ENCODE data around the gene EPDR1. TPM values are rescaled to one million over a fixed set of nuclear protein-coding genes. Genes with fewer than 3 reads are reported as not detected.

The EPDR1 gene
- total and polyA plus RNA-seq, 2 of the 4 experiments (the other 2 are of a cell fraction) = under 0.01 to 0.09 TPM

DNA sequence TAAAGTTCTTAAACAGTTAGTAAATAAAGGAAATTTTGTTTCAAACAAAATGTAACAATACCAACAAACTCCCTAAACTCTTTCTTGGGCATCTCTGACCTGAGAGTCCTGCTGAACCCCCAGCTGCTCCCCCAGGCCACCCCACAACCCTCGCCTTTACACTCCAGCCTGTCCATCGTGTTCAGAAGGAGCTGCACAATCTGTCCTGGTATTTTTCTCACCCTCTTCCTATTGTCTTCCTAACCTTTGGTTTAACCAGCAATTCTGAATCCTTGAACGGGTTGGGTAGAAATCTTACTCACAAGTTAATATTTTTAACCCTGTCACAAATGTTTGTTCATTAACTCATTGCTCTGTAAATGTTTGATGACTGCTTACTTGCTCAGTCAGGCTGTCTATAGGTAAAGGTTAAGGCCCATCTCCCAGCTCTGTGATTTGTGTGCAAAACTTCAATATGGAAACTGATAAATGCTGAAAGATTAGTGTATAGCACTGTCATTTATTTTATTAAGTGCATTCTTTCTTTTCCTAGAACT lies 20.7 kb upstream of the EPDR1 start:
- no TSS peak for BruUV-seq (replicated peaks)

More for the DNA sequence above, 20.7 kb upstream of the EPDR1 start:
- ChIA-PET CTCF (no interaction called here), POLR2A (ENCODE audit: unreplicated experiment) (no interaction called here)
- no peak overlapping the region for H2BK20ac ChIP-seq (ENCODE audit: low read depth, low read length)
- dilution Hi-C loops (cut with HindIII; ENCODE audit: low sequenced_read_pairs, unreplicated experiment) = no loop called here
- no peaks in the 10 kb centered on the region; the same call in 1 of the 2 replicates for H3K4me1 ChIP-seq (ENCODE audit: control insufficient read depth, insufficient read depth, low read length)
- H3K27ac ChIP-seq (ENCODE audit: insufficient read depth, low read length) = no peak overlapping the region
- no peak overlapping the region for H2AK9ac ChIP-seq (replicated peaks; ENCODE audit: low read depth, low read length, poor library complexity)
- no peak overlapping the region for H3K14ac ChIP-seq (replicated peaks; ENCODE audit: low read depth, low read length)
- no peak overlapping the region for H2AFZ ChIP-seq (replicated peaks; ENCODE audit: low read length, poor library complexity)
- TF ChIP-seq MAZ (IDR thresholded peaks at IDR 0.05; ENCODE audit: borderline replicate concordance, low read depth, low read length) (no peak), CHD1 (IDR thresholded peaks at IDR 0.05; ENCODE audit: low read depth, low read length) (no peak)
- TF ChIP-seq, protein P1, sequence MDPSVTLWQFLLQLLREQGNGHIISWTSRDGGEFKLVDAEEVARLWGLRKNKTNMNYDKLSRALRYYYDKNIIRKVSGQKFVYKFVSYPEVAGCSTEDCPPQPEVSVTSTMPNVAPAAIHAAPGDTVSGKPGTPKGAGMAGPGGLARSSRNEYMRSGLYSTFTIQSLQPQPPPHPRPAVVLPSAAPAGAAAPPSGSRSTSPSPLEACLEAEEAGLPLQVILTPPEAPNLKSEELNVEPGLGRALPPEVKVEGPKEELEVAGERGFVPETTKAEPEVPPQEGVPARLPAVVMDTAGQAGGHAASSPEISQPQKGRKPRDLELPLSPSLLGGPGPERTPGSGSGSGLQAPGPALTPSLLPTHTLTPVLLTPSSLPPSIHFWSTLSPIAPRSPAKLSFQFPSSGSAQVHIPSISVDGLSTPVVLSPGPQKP (IDR thresholded peaks at IDR 0.05; ENCODE audit: borderline replicate concordance, low read depth, low read length) = no peak
- no peaks in the 10 kb centered on the region for H3K79me1 ChIP-seq (ENCODE audit: low read depth in 1 of 2, low read length in 2 of 2)
- no peak overlapping the region for H4K91ac ChIP-seq (ENCODE audit: insufficient read depth, low read depth, low read length)
- no peak overlapping the region for H2BK5ac ChIP-seq (ENCODE audit: low read depth, low read length, poor library complexity, severe bottlenecking)
- H3K36me3 ChIP-seq (ENCODE audit: control insufficient read depth, insufficient read depth, low read length) = no peaks in the 10 kb centered on the region
- no peak overlapping the region for H3K23ac ChIP-seq (ENCODE audit: low read depth, low read length)
- ATAC-seq (ENCODE audit: low read depth) (no peak), DNase-seq (no peak)
- H3K9me3 ChIP-seq (ENCODE audit: control insufficient read depth, insufficient read depth, low read length) = peaks cover 2% of the 10 kb centered on the region
- no peak overlapping the region for H4K5ac ChIP-seq (ENCODE audit: low read depth, low read length)
- no peak overlapping the region for H3K4me2 ChIP-seq (ENCODE audit: low read depth, low read length)
- H3K9me1 ChIP-seq (ENCODE audit: insufficient read depth, low read length) = no peaks in the 10 kb centered on the region
- no peak overlapping the region for H3K56ac ChIP-seq (ENCODE audit: extremely low read depth, insufficient read depth, low read length)
- in situ Hi-C loops (cut with MboI; ENCODE audit: low sequenced_read_pairs) = no loop called here
- H3K4ac ChIP-seq (ENCODE audit: low read depth, low read length) = no peak overlapping the region
- intact Hi-C loops (cut with micrococcal nuclease) = loop anchor here (5.0 kb wide), 1 partner anchor 473 kb away; no protein-coding TSS in a partner anchor
- H4K20me1 ChIP-seq (ENCODE audit: insufficient read depth, low read length) = no peaks in the 10 kb centered on the region
- H2BK15ac ChIP-seq (ENCODE audit: low read depth, low read length) = no peak overlapping the region
- H3K27me3 ChIP-seq (ENCODE audit: control insufficient read depth, insufficient read depth, low read length) = no peaks in the 10 kb centered on the region
- no peak overlapping the region for H2BK120ac ChIP-seq (ENCODE audit: low read depth, low read length)
- no peak overlapping the region for H3K4me3 ChIP-seq (ENCODE audit: insufficient read depth, low read depth, low read length)
- H2AK5ac ChIP-seq (ENCODE audit: low read depth, low read length) = no peak overlapping the region
- no peak overlapping the region for H3K18ac ChIP-seq (ENCODE audit: low read depth, low read length)
- no CpG with 5 or more reads among the region's 3 CpGs for WGBS, 2 experiments (ENCODE audit: extremely low coverage in 2 of 2, insufficient read length in 1 of 2)
- H4K8ac ChIP-seq (ENCODE audit: low read depth in 2 of 2, low read length in 2 of 2) = no peak overlapping the region
- H3K9ac ChIP-seq (ENCODE audit: low read depth, low read length) = no peak overlapping the region
